ENCODE results near the gene CBFB.

Gene CBFB

GRCh38 chr16:67108931-67109406 lies 80.0 kb downstream of the CBFB start:
- peaks cover 7% of the 10 kb centered on the region for H3K4me1 ChIP-seq (ENCODE audit: control insufficient read depth, insufficient read depth, low read length)
- H3K27ac ChIP-seq (ENCODE audit: insufficient read depth, low read depth, low read length, poor library complexity, severe bottlenecking) = no peak overlapping the region
- peak overlapping the region; percentile 83 for H3K4me3 ChIP-seq (ENCODE audit: insufficient read depth, low read depth, low read length)
- no peaks in the 10 kb centered on the region for H3K36me3 ChIP-seq (ENCODE audit: control insufficient read depth, insufficient read depth, low read length)
- WGBS, 2 experiments = 76 to 77% methylated on average over 18 of the region's 18 CpGs
- H3K27me3 ChIP-seq (ENCODE audit: control insufficient read depth, insufficient read depth, low read length, poor library complexity, severe bottlenecking) = no peaks in the 10 kb centered on the region
- H3K9me3 ChIP-seq (ENCODE audit: control insufficient read depth, low read length) = no peaks in the 10 kb centered on the region

- no peak within 1 kb of the TSS for H3K27ac ChIP-seq (ENCODE audit: insufficient read depth, low read depth, low read length, poor library complexity, severe bottlenecking)
- H3K4me1 ChIP-seq (ENCODE audit: control insufficient read depth, insufficient read depth, low read length) = peaks cover 7% of the 10 kb centered on the region
- no peaks in the 10 kb centered on the region for H3K27me3 ChIP-seq (ENCODE audit: control insufficient read depth, insufficient read depth, low read length, poor library complexity, severe bottlenecking)
- no peaks in the 10 kb centered on the region for H3K9me3 ChIP-seq (ENCODE audit: control insufficient read depth, low read length)
- no peaks in the 10 kb centered on the region for H3K36me3 ChIP-seq (ENCODE audit: control insufficient read depth, insufficient read depth, low read length)
- WGBS, 2 experiments = 3% methylated on average over 63 of the region's 63 CpGs
- H3K4me3 ChIP-seq (ENCODE audit: insufficient read depth, low read depth, low read length) = peak within 1 kb of the TSS; percentile 83
Observed at GRCh38 chr16:67109407-67110135, 80.6 kb downstream of the CBFB start, which contains the start of gene PHAF1. Gene PHAF1, plus strand, starts transcription at chr16:67109941. Its CDS starts 235 bp downstream, at chr16:67110176.

- Histone ChIP-seq H3K9me3 (ENCODE audit: control insufficient read depth, low read length) (no peaks in the 10 kb centered on the region), H3K27ac (ENCODE audit: insufficient read depth, low read depth, low read length, poor library complexity, severe bottlenecking) (no peak overlapping the region), H3K4me1 (ENCODE audit: control insufficient read depth, insufficient read depth, low read length) (peaks cover 7% of the 10 kb centered on the region), H3K4me3 (ENCODE audit: insufficient read depth, low read depth, low read length) (no peak overlapping the region), H3K27me3 (ENCODE audit: control insufficient read depth, insufficient read depth, low read length, poor library complexity, severe bottlenecking) (no peaks in the 10 kb centered on the region), H3K36me3 (ENCODE audit: control insufficient read depth, insufficient read depth, low read length) (no peaks in the 10 kb centered on the region)
- 87 to 99% methylated on average over 4 of the region's 4 CpGs for WGBS, 2 experiments
Observed at GRCh38 chr16:67111951-67112444, 83.0 kb downstream of the CBFB start.

- WGBS, 2 experiments = 95 to 97% methylated on average over 3 to 4 of the region's 4 CpGs
- H3K27me3 ChIP-seq (ENCODE audit: control insufficient read depth, insufficient read depth, low read length, poor library complexity, severe bottlenecking) = no peaks in the 10 kb centered on the region
- no peak overlapping the region for H3K27ac ChIP-seq (ENCODE audit: insufficient read depth, low read depth, low read length, poor library complexity, severe bottlenecking)
- H3K9me3 ChIP-seq (ENCODE audit: control insufficient read depth, low read length) = no peaks in the 10 kb centered on the region
- H3K4me1 ChIP-seq (ENCODE audit: control insufficient read depth, insufficient read depth, low read length) = peaks cover 7% of the 10 kb centered on the region
- no peaks in the 10 kb centered on the region for H3K36me3 ChIP-seq (ENCODE audit: control insufficient read depth, insufficient read depth, low read length)
- H3K4me3 ChIP-seq (ENCODE audit: insufficient read depth, low read depth, low read length) = no peak overlapping the region
Observed at GRCh38 chr16:67112591-67113399, 83.8 kb downstream of the CBFB start.

- Histone ChIP-seq H3K27ac (ENCODE audit: insufficient read depth, low read depth, low read length, poor library complexity, severe bottlenecking) (no peak overlapping the region), H3K9me3 (ENCODE audit: control insufficient read depth, low read length) (no peaks in the 10 kb centered on the region), H3K4me3 (ENCODE audit: insufficient read depth, low read depth, low read length) (no peak overlapping the region), H3K4me1 (ENCODE audit: control insufficient read depth, insufficient read depth, low read length) (peaks cover 7% of the 10 kb centered on the region), H3K36me3 (ENCODE audit: control insufficient read depth, insufficient read depth, low read length) (no peaks in the 10 kb centered on the region), H3K27me3 (ENCODE audit: control insufficient read depth, insufficient read depth, low read length, poor library complexity, severe bottlenecking) (no peaks in the 10 kb centered on the region)
- 89 to 96% methylated on average over 2 of the region's 2 CpGs for WGBS, 2 experiments
Observed at GRCh38 chr16:67114793-67115192, 85.8 kb downstream of the CBFB start.

GRCh38 chr16:67115639-67116038 lies 86.7 kb downstream of the CBFB start:
- no peak overlapping the region for H3K4me3 ChIP-seq (ENCODE audit: insufficient read depth, low read depth, low read length)
- H3K27me3 ChIP-seq (ENCODE audit: control insufficient read depth, insufficient read depth, low read length, poor library complexity, severe bottlenecking) = no peaks in the 10 kb centered on the region
- peaks cover 5% of the 10 kb centered on the region for H3K4me1 ChIP-seq (ENCODE audit: control insufficient read depth, insufficient read depth, low read length)
- H3K36me3 ChIP-seq (ENCODE audit: control insufficient read depth, insufficient read depth, low read length) = no peaks in the 10 kb centered on the region
- H3K27ac ChIP-seq (ENCODE audit: insufficient read depth, low read depth, low read length, poor library complexity, severe bottlenecking) = no peak overlapping the region
- no peaks in the 10 kb centered on the region for H3K9me3 ChIP-seq (ENCODE audit: control insufficient read depth, low read length)
- WGBS, 2 experiments = 92 to 93% methylated on average over 7 of the region's 7 CpGs

GRCh38 chr16:67116388-67117311 lies 87.7 kb downstream of the CBFB start:
- H3K4me3 ChIP-seq (ENCODE audit: insufficient read depth, low read depth, low read length) = no peak overlapping the region
- WGBS, 2 experiments = 90 to 94% methylated on average over 13 of the region's 13 CpGs
- H3K27ac ChIP-seq (ENCODE audit: insufficient read depth, low read depth, low read length, poor library complexity, severe bottlenecking) = no peak overlapping the region
- H3K27me3 ChIP-seq (ENCODE audit: control insufficient read depth, insufficient read depth, low read length, poor library complexity, severe bottlenecking) = no peaks in the 10 kb centered on the region
- no peaks in the 10 kb centered on the region for H3K4me1 ChIP-seq (ENCODE audit: control insufficient read depth, insufficient read depth, low read length)
- H3K9me3 ChIP-seq (ENCODE audit: control insufficient read depth, low read length) = no peaks in the 10 kb centered on the region
- no peaks in the 10 kb centered on the region for H3K36me3 ChIP-seq (ENCODE audit: control insufficient read depth, insufficient read depth, low read length)

GRCh38 chr16:67117716-67118115 lies 88.8 kb downstream of the CBFB start:
- no peaks in the 10 kb centered on the region for H3K36me3 ChIP-seq (ENCODE audit: control insufficient read depth, insufficient read depth, low read length)
- no peaks in the 10 kb centered on the region for H3K9me3 ChIP-seq (ENCODE audit: control insufficient read depth, low read length)
- no peaks in the 10 kb centered on the region for H3K27me3 ChIP-seq (ENCODE audit: control insufficient read depth, insufficient read depth, low read length, poor library complexity, severe bottlenecking)
- H3K27ac ChIP-seq (ENCODE audit: insufficient read depth, low read depth, low read length, poor library complexity, severe bottlenecking) = no peak overlapping the region
- H3K4me1 ChIP-seq (ENCODE audit: control insufficient read depth, insufficient read depth, low read length) = no peaks in the 10 kb centered on the region
- WGBS, 2 experiments = 98 to 99% methylated on average over 6 to 9 of the region's 9 CpGs
- no peak overlapping the region for H3K4me3 ChIP-seq (ENCODE audit: insufficient read depth, low read depth, low read length)

GRCh38 chr16:67120025-67120424 lies 91.1 kb downstream of the CBFB start:
- Histone ChIP-seq H3K4me3 (ENCODE audit: insufficient read depth, low read depth, low read length) (no peak overlapping the region), H3K9me3 (ENCODE audit: control insufficient read depth, low read length) (no peaks in the 10 kb centered on the region), H3K4me1 (ENCODE audit: control insufficient read depth, insufficient read depth, low read length) (no peaks in the 10 kb centered on the region), H3K27ac (ENCODE audit: insufficient read depth, low read depth, low read length, poor library complexity, severe bottlenecking) (no peak overlapping the region), H3K27me3 (ENCODE audit: control insufficient read depth, insufficient read depth, low read length, poor library complexity, severe bottlenecking) (no peaks in the 10 kb centered on the region), H3K36me3 (ENCODE audit: control insufficient read depth, insufficient read depth, low read length) (no peaks in the 10 kb centered on the region)
- 95 to 96% methylated on average over 5 of the region's 5 CpGs for WGBS, 2 experiments

Data from ectodermal cell (in vitro differentiated cells).